K562 (cell line): ENCODE measurements around the gene HS2ST1. TPM values are rescaled to one million over a fixed set of nuclear protein-coding genes. Genes with fewer than 3 reads are reported as not detected.
A peak's percentile ranks its signal among the peaks of the same experiment; 100 is the strongest.

ENCODE experiments used
- CHCHD3 ChIP-seq: fragments of 250-450 bp; sonication (Bioruptor Pico); IDR thresholded peaks from 2 replicates; pipeline ENCODE4 v2.1.2; 2022; ENCODE audit warnings: mild to moderate bottlenecking
- DIDO1 ChIP-seq: fragments of 450-650 bp; IDR thresholded peaks from 2 replicates; pipeline ENCODE4 v1.6.1; 2016; ENCODE audit warnings: low read depth, missing biosample characterization, missing genetic modification characterization
- FOXK2 ChIP-seq, 2 experiments: fragments of 450-650 bp; IDR thresholded peaks in 1 of 2; conservative IDR thresholded peaks in 1 of 2; 2 replicates each; pipeline ENCODE4 v1.6.1; 2016; ENCODE audit warnings: low read depth in 2 of 2, mild to moderate bottlenecking in 1 of 2
- GTF2A2 ChIP-seq: IDR thresholded peaks from 2 replicates; pipeline ENCODE4 v1.6.1; 2016; ENCODE audit warnings: mild to moderate bottlenecking, missing genetic modification characterization, missing compliant biosample characterization
- HNRNPH1 ChIP-seq: fragments of 200-400 bp; formaldehyde crosslinking; optimal IDR thresholded peaks from 2 replicates; pipeline ENCODE3; 2017; ENCODE audit warnings: low read depth, mild to moderate bottlenecking, low read length, moderate library complexity
- MAFG ChIP-seq: fragments of 450-650 bp; conservative IDR thresholded peaks from 2 replicates; pipeline ENCODE4 v1.6.1; 2016; ENCODE audit warnings: missing genetic modification characterization, missing compliant biosample characterization
- MCM7 ChIP-seq, 2 experiments: fragments of 450-650 bp; IDR thresholded peaks; 2 replicates each; pipeline ENCODE4 v1.6.1; 2016 to 2018
- MEIS2 ChIP-seq: fragments of 450-650 bp; IDR thresholded peaks from 2 replicates; pipeline ENCODE4 v1.6.1; 2014; ENCODE audit warnings: mild to moderate bottlenecking; ENCODE audit not compliant: partially characterized antibody
- NCOA2 ChIP-seq, 2 experiments: fragments of 450-650 bp; IDR thresholded peaks; 2 replicates each; pipeline ENCODE4 v1.6.1; 2018; ENCODE audit warnings: mild to moderate bottlenecking in 2 of 2, moderate library complexity in 1 of 2; ENCODE audit not compliant: partially characterized antibody in 2 of 2
- NFIX ChIP-seq: fragments of 250-450 bp; sonication (Bioruptor Pico); IDR thresholded peaks from 2 replicates; pipeline ENCODE4 v1.4.0; 2020; ENCODE audit warnings: low read depth, mild to moderate bottlenecking, moderate library complexity
- RBFOX2 ChIP-seq: fragments of 200-400 bp; formaldehyde crosslinking; IDR thresholded peaks from 2 replicates; pipeline ENCODE4 v1.6.1; 2017; ENCODE audit warnings: low read depth, mild to moderate bottlenecking, low read length, moderate library complexity
- ZNF239 ChIP-seq: fragments of 250-450 bp; sonication (Bioruptor Pico); IDR thresholded peaks from 2 replicates; pipeline ENCODE4 v1.4.0; 2020; ENCODE audit warnings: mild to moderate bottlenecking
- polyA plus RNA-seq, 8 experiments: library from polyadenylated mRNA; depleted of rRNA in 4 of 8; stranded (reverse) in 5 of 8; unstranded in 3 of 8; fragments of >200 nt; fragmentation: Nextera tagmentation in 2 of 8; fragmentation: Illumina TruSeq in 1 of 8; extraction: Ambion mirVana in 2 of 8; extraction: Trizol in 1 of 8; gene quantifications; 2 replicates each; pipeline versions ENCODE4 v1.2.1 to v1.2.3, GENCODE V29; 2011 to 2014; ENCODE audit warnings: inconsistent platforms in 1 of 8, missing spikeins in 1 of 8
- total RNA-seq, 7 experiments: library from RNA; depleted of rRNA in 6 of 7; stranded (reverse); fragments of >200 nt in 6 of 7; fragmentation: Illumina TruSeq in 2 of 7; extraction: Trizol in 2 of 7; gene quantifications; 2 replicates each; pipeline versions ENCODE4 v1.2.1 to v1.2.3, GENCODE V29; 2011 to 2021; ENCODE audit warnings: low replicate concordance in 1 of 7
- TF ChIP-seq, protein P1 (sequence below): sonication (generic); formaldehyde crosslinking; IDR thresholded peaks from 2 replicates; pipeline ENCODE4 v1.4.0; 2020; ENCODE audit warnings: mild to moderate bottlenecking, missing genetic modification reagents
- TF ChIP-seq, protein P2 (sequence below): fragments of 250-450 bp; sonication (Bioruptor Pico); IDR thresholded peaks from 2 replicates; pipeline ENCODE4 v1.4.0; 2020
- TF ChIP-seq, protein P3 (sequence below): sonication (generic); formaldehyde crosslinking; IDR thresholded peaks from 2 replicates; pipeline ENCODE4 v1.8.0; 2022; ENCODE audit warnings: mild to moderate bottlenecking, low read depth, missing genetic modification reagents
- TF ChIP-seq, protein P4 (sequence below): fragments of 250-450 bp; sonication (Bioruptor Pico); IDR thresholded peaks from 2 replicates; pipeline ENCODE4 v1.5.0; 2021
- TF ChIP-seq, protein P5 (sequence below): fragments of 450-650 bp; IDR thresholded peaks from 2 replicates; pipeline ENCODE4 v1.6.1; 2016; ENCODE audit warnings: low read depth, mild to moderate bottlenecking, moderate library complexity

Gene HS2ST1
- total and polyA plus RNA-seq, 9 of the 15 experiments (the other 6 are each of a cell fraction or from before 2014, with no cell fraction given) = 7.7 to 43.3 (median 25.8) TPM

DNA sequence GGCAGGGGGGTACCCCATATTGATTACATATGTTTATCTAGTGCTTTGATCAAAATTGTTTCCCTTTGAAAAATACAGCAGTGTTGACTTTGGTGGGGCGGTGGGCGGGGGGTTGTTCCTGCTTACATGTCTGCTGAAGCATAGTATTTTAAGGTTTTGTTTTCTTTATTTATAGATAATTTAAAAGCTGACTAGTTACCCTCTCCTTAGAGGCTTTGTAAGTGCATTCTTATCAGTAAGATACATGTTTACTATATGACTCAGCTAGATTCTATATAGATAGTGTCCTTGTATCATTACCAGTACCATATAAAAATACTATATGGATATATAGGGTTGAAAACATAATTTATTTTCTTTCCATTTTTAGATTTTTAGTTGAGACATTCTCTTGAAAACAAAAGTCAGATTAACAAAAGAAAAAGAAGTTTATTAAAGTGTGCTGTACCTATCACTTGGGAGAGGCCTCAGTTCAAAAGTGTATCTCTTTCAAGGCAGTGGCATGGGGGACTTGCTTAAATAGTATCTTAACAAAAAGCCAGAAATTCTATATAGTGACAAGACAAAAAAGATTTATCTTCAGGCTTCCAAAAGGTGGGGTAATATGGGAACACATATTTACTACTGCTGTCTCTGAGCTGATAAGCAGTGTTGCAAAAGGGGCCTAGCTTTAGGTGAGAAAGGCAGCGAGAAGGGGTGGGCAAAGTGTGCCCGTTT, 79.0 kb downstream of the HS2ST1 start (continued):
- TF ChIP-seq, protein P1, sequence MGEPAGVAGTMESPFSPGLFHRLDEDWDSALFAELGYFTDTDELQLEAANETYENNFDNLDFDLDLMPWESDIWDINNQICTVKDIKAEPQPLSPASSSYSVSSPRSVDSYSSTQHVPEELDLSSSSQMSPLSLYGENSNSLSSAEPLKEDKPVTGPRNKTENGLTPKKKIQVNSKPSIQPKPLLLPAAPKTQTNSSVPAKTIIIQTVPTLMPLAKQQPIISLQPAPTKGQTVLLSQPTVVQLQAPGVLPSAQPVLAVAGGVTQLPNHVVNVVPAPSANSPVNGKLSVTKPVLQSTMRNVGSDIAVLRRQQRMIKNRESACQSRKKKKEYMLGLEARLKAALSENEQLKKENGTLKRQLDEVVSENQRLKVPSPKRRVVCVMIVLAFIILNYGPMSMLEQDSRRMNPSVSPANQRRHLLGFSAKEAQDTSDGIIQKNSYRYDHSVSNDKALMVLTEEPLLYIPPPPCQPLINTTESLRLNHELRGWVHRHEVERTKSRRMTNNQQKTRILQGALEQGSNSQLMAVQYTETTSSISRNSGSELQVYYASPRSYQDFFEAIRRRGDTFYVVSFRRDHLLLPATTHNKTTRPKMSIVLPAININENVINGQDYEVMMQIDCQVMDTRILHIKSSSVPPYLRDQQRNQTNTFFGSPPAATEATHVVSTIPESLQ (CRISPR knock-in tag) = no peak
- TF ChIP-seq, protein P2, sequence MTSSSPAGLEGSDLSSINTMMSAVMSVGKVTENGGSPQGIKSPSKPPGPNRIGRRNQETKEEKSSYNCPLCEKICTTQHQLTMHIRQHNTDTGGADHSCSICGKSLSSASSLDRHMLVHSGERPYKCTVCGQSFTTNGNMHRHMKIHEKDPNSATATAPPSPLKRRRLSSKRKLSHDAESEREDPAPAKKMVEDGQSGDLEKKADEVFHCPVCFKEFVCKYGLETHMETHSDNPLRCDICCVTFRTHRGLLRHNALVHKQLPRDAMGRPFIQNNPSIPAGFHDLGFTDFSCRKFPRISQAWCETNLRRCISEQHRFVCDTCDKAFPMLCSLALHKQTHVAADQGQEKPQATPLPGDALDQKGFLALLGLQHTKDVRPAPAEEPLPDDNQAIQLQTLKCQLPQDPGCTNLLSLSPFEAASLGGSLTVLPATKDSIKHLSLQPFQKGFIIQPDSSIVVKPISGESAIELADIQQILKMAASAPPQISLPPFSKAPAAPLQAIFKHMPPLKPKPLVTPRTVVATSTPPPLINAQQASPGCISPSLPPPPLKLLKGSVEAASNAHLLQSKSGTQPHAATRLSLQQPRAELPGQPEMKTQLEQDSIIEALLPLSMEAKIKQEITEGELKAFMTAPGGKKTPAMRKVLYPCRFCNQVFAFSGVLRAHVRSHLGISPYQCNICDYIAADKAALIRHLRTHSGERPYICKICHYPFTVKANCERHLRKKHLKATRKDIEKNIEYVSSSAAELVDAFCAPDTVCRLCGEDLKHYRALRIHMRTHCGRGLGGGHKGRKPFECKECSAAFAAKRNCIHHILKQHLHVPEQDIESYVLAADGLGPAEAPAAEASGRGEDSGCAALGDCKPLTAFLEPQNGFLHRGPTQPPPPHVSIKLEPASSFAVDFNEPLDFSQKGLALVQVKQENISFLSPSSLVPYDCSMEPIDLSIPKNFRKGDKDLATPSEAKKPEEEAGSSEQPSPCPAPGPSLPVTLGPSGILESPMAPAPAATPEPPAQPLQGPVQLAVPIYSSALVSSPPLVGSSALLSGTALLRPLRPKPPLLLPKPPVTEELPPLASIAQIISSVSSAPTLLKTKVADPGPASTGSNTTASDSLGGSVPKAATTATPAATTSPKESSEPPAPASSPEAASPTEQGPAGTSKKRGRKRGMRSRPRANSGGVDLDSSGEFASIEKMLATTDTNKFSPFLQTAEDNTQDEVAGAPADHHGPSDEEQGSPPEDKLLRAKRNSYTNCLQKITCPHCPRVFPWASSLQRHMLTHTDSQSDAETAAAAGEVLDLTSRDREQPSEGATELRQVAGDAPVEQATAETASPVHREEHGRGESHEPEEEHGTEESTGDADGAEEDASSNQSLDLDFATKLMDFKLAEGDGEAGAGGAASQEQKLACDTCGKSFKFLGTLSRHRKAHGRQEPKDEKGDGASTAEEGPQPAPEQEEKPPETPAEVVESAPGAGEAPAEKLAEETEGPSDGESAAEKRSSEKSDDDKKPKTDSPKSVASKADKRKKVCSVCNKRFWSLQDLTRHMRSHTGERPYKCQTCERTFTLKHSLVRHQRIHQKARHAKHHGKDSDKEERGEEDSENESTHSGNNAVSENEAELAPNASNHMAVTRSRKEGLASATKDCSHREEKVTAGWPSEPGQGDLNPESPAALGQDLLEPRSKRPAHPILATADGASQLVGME (CRISPR knock-in tag) = no peak
- TF ChIP-seq, protein P3, sequence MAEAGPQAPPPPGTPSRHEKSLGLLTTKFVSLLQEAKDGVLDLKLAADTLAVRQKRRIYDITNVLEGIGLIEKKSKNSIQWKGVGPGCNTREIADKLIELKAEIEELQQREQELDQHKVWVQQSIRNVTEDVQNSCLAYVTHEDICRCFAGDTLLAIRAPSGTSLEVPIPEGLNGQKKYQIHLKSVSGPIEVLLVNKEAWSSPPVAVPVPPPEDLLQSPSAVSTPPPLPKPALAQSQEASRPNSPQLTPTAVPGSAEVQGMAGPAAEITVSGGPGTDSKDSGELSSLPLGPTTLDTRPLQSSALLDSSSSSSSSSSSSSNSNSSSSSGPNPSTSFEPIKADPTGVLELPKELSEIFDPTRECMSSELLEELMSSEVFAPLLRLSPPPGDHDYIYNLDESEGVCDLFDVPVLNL (CRISPR knock-in tag) = no peak
- TF ChIP-seq NFIX (CRISPR knock-in tag) (no peak), NCOA2 (IDR thresholded peaks at IDR 0.05; ENCODE audit: partially characterized antibody in 2 of 2) (peak in 1 of 2 experiments; percentile 55), RBFOX2 (no peak), MEIS2 (peak; percentile 93), MCM7 (IDR thresholded peaks at IDR 0.05) (no peak), ZNF239 (no peak), DIDO1 (no peak), GTF2A2 (no peak), FOXK2 (conservative IDR thresholded peaks at IDR 0.05 in 1 of 2, IDR thresholded peaks at IDR 0.05 in 1 of 2; ENCODE audit: low read depth in 2 of 2) (peak; percentile 12 to 34; a peak in 2 of 4 replicates), MAFG (tag) (peak; percentile 89), CHCHD3 (CRISPR knock-in tag) (no peak), HNRNPH1 (no peak)
- TF ChIP-seq, protein P4, sequence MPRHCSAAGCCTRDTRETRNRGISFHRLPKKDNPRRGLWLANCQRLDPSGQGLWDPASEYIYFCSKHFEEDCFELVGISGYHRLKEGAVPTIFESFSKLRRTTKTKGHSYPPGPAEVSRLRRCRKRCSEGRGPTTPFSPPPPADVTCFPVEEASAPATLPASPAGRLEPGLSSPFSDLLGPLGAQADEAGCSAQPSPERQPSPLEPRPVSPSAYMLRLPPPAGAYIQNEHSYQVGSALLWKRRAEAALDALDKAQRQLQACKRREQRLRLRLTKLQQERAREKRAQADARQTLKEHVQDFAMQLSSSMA (CRISPR knock-in tag) = no peak
- TF ChIP-seq, protein P5, sequence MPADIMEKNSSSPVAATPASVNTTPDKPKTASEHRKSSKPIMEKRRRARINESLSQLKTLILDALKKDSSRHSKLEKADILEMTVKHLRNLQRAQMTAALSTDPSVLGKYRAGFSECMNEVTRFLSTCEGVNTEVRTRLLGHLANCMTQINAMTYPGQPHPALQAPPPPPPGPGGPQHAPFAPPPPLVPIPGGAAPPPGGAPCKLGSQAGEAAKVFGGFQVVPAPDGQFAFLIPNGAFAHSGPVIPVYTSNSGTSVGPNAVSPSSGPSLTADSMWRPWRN = no peak
